GM19452 (cell line): Measurements from ENCODE around the gene BICRAL.

Source experiments
- ATAC-seq: cut with Tn5 transposase; IDR thresholded peaks from one replicate; pipeline ENCODE4 v1.9.1; 2021; ENCODE audit not compliant: unreplicated experiment

BICRAL gene

GRCh38 chr6:42762426-42762859, 19.4 kb upstream of the BICRAL start:
- no peak for ATAC-seq

GRCh38 chr6:42762950-42763349, 18.9 kb upstream of the BICRAL start:
- no peak for ATAC-seq

- ATAC-seq, result no peak
These were observed 16.8 kb upstream of the BICRAL start for GRCh38 chr6:42764911-42765648.

- ATAC-seq, result no peak
These were observed 15.6 kb upstream of the BICRAL start for GRCh38 chr6:42766163-42766670.

GRCh38 chr6:42769051-42769450, 12.8 kb upstream of the BICRAL start:
- ATAC-seq, result no peak

- no peak for ATAC-seq
These were observed 12.0 kb upstream of the BICRAL start for GRCh38 chr6:42769836-42770235.

GRCh38 chr6:42771741-42772100, 10.1 kb upstream of the BICRAL start:
- ATAC-seq, result peak; percentile 21

- no peak for ATAC-seq
These were observed 7.7 kb upstream of the BICRAL start for GRCh38 chr6:42774201-42774600.

- ATAC-seq, result peak; percentile 38
These were observed 6.9 kb upstream of the BICRAL start for GRCh38 chr6:42774821-42775487.

GRCh38 chr6:42777126-42777822, 4.6 kb upstream of the BICRAL start:
- no peak for ATAC-seq

GRCh38 chr6:42778122-42778521, 3.7 kb upstream of the BICRAL start:
- ATAC-seq, result no peak

GRCh38 chr6:42779521-42779920, 2.3 kb upstream of the BICRAL start:
- ATAC-seq, result no peak

GRCh38 chr6:42781546-42781795, 381 bp upstream of the BICRAL start:
- ATAC-seq, result no peak

- ATAC-seq, result no peak
These were observed 881 bp downstream of the BICRAL start for GRCh38 chr6:42782689-42783176.

- no peak for ATAC-seq
These were observed 1.5 kb downstream of the BICRAL start for GRCh38 chr6:42783177-42783875.

GRCh38 chr6:42783876-42784642, 2.2 kb downstream of the BICRAL start:
- no peak for ATAC-seq

- ATAC-seq, result no peak
These were observed 3.1 kb downstream of the BICRAL start for GRCh38 chr6:42784717-42785498.

- no peak for ATAC-seq
These were observed 4.7 kb downstream of the BICRAL start for GRCh38 chr6:42786525-42786985.

GRCh38 chr6:42787063-42787472, 5.2 kb downstream of the BICRAL start:
- no peak for ATAC-seq

- no peak for ATAC-seq
These were observed 6.8 kb downstream of the BICRAL start for GRCh38 chr6:42788671-42789070.
